ENCODE data around the gene VMP1.
"Not testable (repeated sequence)": the region's sequence is repeated elsewhere in the genome, so short reads cannot be mapped to it uniquely, and the experiment has no call there.

The VMP1 gene

GRCh38 chr17:59790910-59791309 lies 83.5 kb downstream of the VMP1 start:
- Histone ChIP-seq H3K36me3 (ENCODE audit: control insufficient read depth, insufficient read depth, low read length) (no peaks in the 10 kb centered on the region), H3K27me3 (replicated peaks; ENCODE audit: control insufficient read depth, insufficient read depth, low read length) (no peaks in the 10 kb centered on the region), H3K4me3 (replicated peaks; ENCODE audit: low read depth, low read length) (no peak overlapping the region)
- TF ChIP-seq CTCF (IDR thresholded peaks at IDR 0.05; ENCODE audit: insufficient read depth, low read length, poor library complexity, severe bottlenecking): no peak
- DNase-seq (ENCODE audit: extremely low read depth, insufficient read length): no peak

GRCh38 chr17:59791603-59792457 lies 84.4 kb downstream of the VMP1 start:
- H3K36me3 ChIP-seq (ENCODE audit: control insufficient read depth, insufficient read depth, low read length): no peaks in the 10 kb centered on the region; the same call in 1 of the 2 replicates
- H3K4me3 ChIP-seq (replicated peaks; ENCODE audit: low read depth, low read length): no peak overlapping the region
- TF ChIP-seq CTCF (IDR thresholded peaks at IDR 0.05; ENCODE audit: insufficient read depth, low read length, poor library complexity, severe bottlenecking): no peak
- no peak for DNase-seq (ENCODE audit: extremely low read depth, insufficient read length)
- no peaks in the 10 kb centered on the region for H3K27me3 ChIP-seq (replicated peaks; ENCODE audit: control insufficient read depth, insufficient read depth, low read length)

GRCh38 chr17:59792458-59792823 lies 85.0 kb downstream of the VMP1 start:
- H3K36me3 ChIP-seq (ENCODE audit: control insufficient read depth, insufficient read depth, low read length); H3K4me3 ChIP-seq (replicated peaks; ENCODE audit: low read depth, low read length); DNase-seq (ENCODE audit: extremely low read depth, insufficient read length); H3K27me3 ChIP-seq (replicated peaks; ENCODE audit: control insufficient read depth, insufficient read depth, low read length): not testable (repeated sequence)

- Histone ChIP-seq H3K27me3 (replicated peaks; ENCODE audit: control insufficient read depth, insufficient read depth, low read length) (no peaks in the 10 kb centered on the region), H3K4me3 (replicated peaks; ENCODE audit: low read depth, low read length) (no peak overlapping the region), H3K36me3 (ENCODE audit: control insufficient read depth, insufficient read depth, low read length) (no peaks in the 10 kb centered on the region; the same call in 1 of the 2 replicates)
- no peak for TF ChIP-seq CTCF (IDR thresholded peaks at IDR 0.05; ENCODE audit: insufficient read depth, low read length, poor library complexity, severe bottlenecking)
- no peak for DNase-seq (ENCODE audit: extremely low read depth, insufficient read length)
These were observed 85.8 kb downstream of the VMP1 start for GRCh38 chr17:59793205-59793604.

- no peaks in the 10 kb centered on the region; the same call in 1 of the 2 replicates for H3K36me3 ChIP-seq (ENCODE audit: control insufficient read depth, insufficient read depth, low read length)
- no peak for TF ChIP-seq CTCF (IDR thresholded peaks at IDR 0.05; ENCODE audit: insufficient read depth, low read length, poor library complexity, severe bottlenecking)
- H3K4me3 ChIP-seq (replicated peaks; ENCODE audit: low read depth, low read length): no peak overlapping the region
- no peak for DNase-seq (ENCODE audit: extremely low read depth, insufficient read length)
- H3K27me3 ChIP-seq (replicated peaks; ENCODE audit: control insufficient read depth, insufficient read depth, low read length): no peaks in the 10 kb centered on the region
These were observed 88.7 kb downstream of the VMP1 start for GRCh38 chr17:59796138-59796537.

GRCh38 chr17:59796785-59797205 lies 89.3 kb downstream of the VMP1 start:
- Histone ChIP-seq H3K4me3 (replicated peaks; ENCODE audit: low read depth, low read length) (no peak overlapping the region), H3K27me3 (replicated peaks; ENCODE audit: control insufficient read depth, insufficient read depth, low read length) (no peaks in the 10 kb centered on the region), H3K36me3 (ENCODE audit: control insufficient read depth, insufficient read depth, low read length) (no peaks in the 10 kb centered on the region; the same call in 1 of the 2 replicates)
- no peak for DNase-seq (ENCODE audit: extremely low read depth, insufficient read length)
- no peak for TF ChIP-seq CTCF (IDR thresholded peaks at IDR 0.05; ENCODE audit: insufficient read depth, low read length, poor library complexity, severe bottlenecking)
